ENCODE data around the gene SCMH1.

SCMH1 gene

DNA sequence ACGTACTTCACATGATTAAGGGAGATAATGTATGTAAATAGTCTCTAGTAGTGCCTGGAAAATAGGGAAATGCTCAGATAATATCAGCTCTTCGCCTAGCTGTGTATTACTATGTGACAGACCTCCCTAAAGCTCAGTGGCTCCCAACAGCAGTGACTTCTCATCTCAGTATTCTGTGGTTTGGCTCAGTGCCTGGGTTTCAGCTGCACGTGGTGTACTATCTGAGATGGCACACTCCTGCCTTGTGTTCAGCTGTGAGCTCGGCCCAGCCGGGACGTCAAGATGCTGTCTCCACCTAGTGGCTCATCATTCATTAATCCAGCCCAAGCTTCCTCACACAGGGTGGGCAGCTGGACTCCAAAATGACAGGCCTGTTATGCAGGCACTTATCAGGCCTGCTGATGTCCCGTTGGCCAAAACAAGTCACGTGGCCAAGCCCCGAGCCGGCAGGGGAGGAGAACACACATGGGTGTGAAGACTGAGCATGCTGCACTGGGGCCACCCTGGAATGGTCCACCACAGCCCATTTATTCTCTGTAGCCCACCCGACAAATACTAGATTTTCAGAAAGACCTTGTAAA is 238.4 kb downstream of the SCMH1 start:
- Histone ChIP-seq H3K27ac (ENCODE audit: low read depth, low read length) (no peak overlapping the region), H2BK120ac (ENCODE audit: low read depth, low read length) (no peak overlapping the region), H3K4ac (ENCODE audit: low read depth, low read length) (no peak overlapping the region), H3K4me3 (ENCODE audit: low read length) (no peak overlapping the region), H3K79me1 (ENCODE audit: low read length) (peaks cover 2% of the 10 kb centered on the region), H3K36me3 (ENCODE audit: control insufficient read depth, insufficient read depth, low read length) (peaks cover 25% of the 10 kb centered on the region), H4K8ac (ENCODE audit: low read depth, low read length) (no peak overlapping the region), H3K18ac (ENCODE audit: low read length) (no peak overlapping the region), H4K5ac (ENCODE audit: low read length) (no peak overlapping the region), H3K79me2 (ENCODE audit: control insufficient read depth, insufficient read depth, low read length) (peaks cover under 1% of the 10 kb centered on the region), H3K56ac (ENCODE audit: low read length) (no peak overlapping the region), H3K4me1 (ENCODE audit: control insufficient read depth, low read depth, low read length) (no peaks in the 10 kb centered on the region), H3K23ac (ENCODE audit: low read length) (no peak overlapping the region), H2AK5ac (ENCODE audit: low read length) (no peak overlapping the region), H2BK15ac (replicated peaks; ENCODE audit: low read depth) (no peak overlapping the region), H3K9ac (ENCODE audit: low read length) (no peak overlapping the region), H3K4me2 (ENCODE audit: low read length) (no peak overlapping the region), H2BK5ac (ENCODE audit: low read length) (no peak overlapping the region), H3K27me3 (ENCODE audit: insufficient read depth, low read length, poor library complexity) (no peaks in the 10 kb centered on the region)
- no CpG with 5 or more reads among the region's 11 CpGs for WGBS (ENCODE audit: extremely low coverage, insufficient coverage, low lambda C conversion rate)
- DNase-seq, result peak; percentile 87

DNA sequence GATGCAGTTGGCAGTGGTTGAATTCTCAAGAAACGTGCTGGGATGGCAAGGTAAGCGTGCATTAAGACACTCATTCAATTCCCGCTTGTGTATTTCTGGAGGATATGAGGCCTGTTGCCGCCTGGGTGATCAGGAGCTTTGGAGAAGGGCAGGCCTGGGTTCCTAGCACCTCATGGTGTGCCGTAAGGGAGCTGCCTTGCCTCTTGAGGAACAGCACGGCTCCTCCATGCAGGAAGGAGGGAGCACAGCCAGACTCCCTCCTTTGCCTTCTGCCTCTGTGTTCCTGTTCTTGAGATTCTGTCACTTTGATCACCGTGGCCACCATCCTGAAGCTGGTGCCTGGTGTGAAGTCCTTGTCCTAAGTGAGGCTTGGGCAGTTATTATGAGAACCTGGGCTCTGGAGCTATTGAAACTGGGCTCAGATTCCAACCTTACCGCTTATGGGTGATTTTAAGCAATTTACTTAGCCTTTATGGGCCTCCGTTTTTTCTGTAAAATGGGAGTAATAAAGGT is 238.9 kb downstream of the SCMH1 start:
- no peak overlapping the region for H4K8ac ChIP-seq (ENCODE audit: low read depth, low read length)
- H3K23ac ChIP-seq (ENCODE audit: low read length), result no peak overlapping the region
- H2BK5ac ChIP-seq (ENCODE audit: low read length), result no peak overlapping the region
- H3K4me1 ChIP-seq (ENCODE audit: control insufficient read depth, low read depth, low read length), result no peaks in the 10 kb centered on the region
- H3K4me2 ChIP-seq (ENCODE audit: low read length), result no peak overlapping the region
- no peak overlapping the region for H2AK5ac ChIP-seq (ENCODE audit: low read length)
- H3K9ac ChIP-seq (ENCODE audit: low read length), result no peak overlapping the region
- peaks cover 1% of the 10 kb centered on the region for H3K79me2 ChIP-seq (ENCODE audit: control insufficient read depth, insufficient read depth, low read length)
- no peak for DNase-seq
- H2BK120ac ChIP-seq (ENCODE audit: low read depth, low read length), result no peak overlapping the region
- H3K79me1 ChIP-seq (ENCODE audit: low read length), result peaks cover 5% of the 10 kb centered on the region
- H2BK15ac ChIP-seq (replicated peaks; ENCODE audit: low read depth), result no peak overlapping the region
- WGBS (ENCODE audit: extremely low coverage, insufficient coverage, low lambda C conversion rate), result no CpG with 5 or more reads among the region's 9 CpGs
- no peak overlapping the region for H3K4ac ChIP-seq (ENCODE audit: low read depth, low read length)
- H3K27me3 ChIP-seq (ENCODE audit: insufficient read depth, low read length, poor library complexity), result no peaks in the 10 kb centered on the region
- no peak overlapping the region for H3K4me3 ChIP-seq (ENCODE audit: low read length)
- H3K18ac ChIP-seq (ENCODE audit: low read length), result no peak overlapping the region
- no peak overlapping the region for H3K56ac ChIP-seq (ENCODE audit: low read length)
- no peak overlapping the region for H4K5ac ChIP-seq (ENCODE audit: low read length)
- H3K27ac ChIP-seq (ENCODE audit: low read depth, low read length), result no peak overlapping the region
- peaks cover 24% of the 10 kb centered on the region for H3K36me3 ChIP-seq (ENCODE audit: control insufficient read depth, insufficient read depth, low read length)

DNA sequence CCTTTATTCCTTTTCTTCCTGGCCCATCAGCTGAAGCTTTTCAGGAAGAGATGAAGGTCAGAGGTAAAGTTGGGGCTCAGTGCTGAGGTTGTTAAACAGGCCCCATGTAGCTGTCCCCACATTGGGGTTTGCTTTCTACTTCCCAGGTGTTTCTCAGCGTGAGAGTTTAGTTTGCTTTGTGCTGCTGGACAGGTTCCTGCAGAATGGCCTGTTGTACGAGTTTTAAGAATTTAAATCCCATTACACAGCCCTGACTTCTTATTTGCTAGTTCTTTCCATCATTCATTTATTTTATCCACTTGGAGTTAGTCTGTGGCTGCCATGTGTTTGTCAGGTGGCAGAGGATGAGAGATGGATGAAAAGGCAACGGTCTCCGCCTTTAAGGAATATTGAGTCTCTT is 243.4 kb downstream of the SCMH1 start:
- Histone ChIP-seq H3K4ac (ENCODE audit: low read depth, low read length) (no peak overlapping the region), H2AK5ac (ENCODE audit: low read length) (no peak overlapping the region), H3K79me2 (ENCODE audit: control insufficient read depth, insufficient read depth, low read length) (peaks cover 4% of the 10 kb centered on the region), H4K8ac (ENCODE audit: low read depth, low read length) (no peak overlapping the region), H3K4me1 (ENCODE audit: control insufficient read depth, low read depth, low read length) (no peaks in the 10 kb centered on the region), H3K36me3 (ENCODE audit: control insufficient read depth, insufficient read depth, low read length) (peaks cover 26% of the 10 kb centered on the region), H3K9ac (ENCODE audit: low read length) (no peak overlapping the region), H3K27me3 (ENCODE audit: insufficient read depth, low read length, poor library complexity) (no peaks in the 10 kb centered on the region), H2BK120ac (ENCODE audit: low read depth, low read length) (no peak overlapping the region), H3K27ac (ENCODE audit: low read depth, low read length) (no peak overlapping the region), H3K23ac (ENCODE audit: low read length) (no peak overlapping the region), H3K4me2 (ENCODE audit: low read length) (no peak overlapping the region), H3K18ac (ENCODE audit: low read length) (no peak overlapping the region), H3K56ac (ENCODE audit: low read length) (no peak overlapping the region), H3K4me3 (ENCODE audit: low read length) (no peak overlapping the region), H2BK15ac (replicated peaks; ENCODE audit: low read depth) (no peak overlapping the region), H4K5ac (ENCODE audit: low read length) (no peak overlapping the region), H2BK5ac (ENCODE audit: low read length) (no peak overlapping the region), H3K79me1 (ENCODE audit: low read length) (peaks cover 8% of the 10 kb centered on the region)
- WGBS (ENCODE audit: extremely low coverage, insufficient coverage, low lambda C conversion rate), result no CpG with 5 or more reads among the region's 4 CpGs
- no peak for DNase-seq

DNA sequence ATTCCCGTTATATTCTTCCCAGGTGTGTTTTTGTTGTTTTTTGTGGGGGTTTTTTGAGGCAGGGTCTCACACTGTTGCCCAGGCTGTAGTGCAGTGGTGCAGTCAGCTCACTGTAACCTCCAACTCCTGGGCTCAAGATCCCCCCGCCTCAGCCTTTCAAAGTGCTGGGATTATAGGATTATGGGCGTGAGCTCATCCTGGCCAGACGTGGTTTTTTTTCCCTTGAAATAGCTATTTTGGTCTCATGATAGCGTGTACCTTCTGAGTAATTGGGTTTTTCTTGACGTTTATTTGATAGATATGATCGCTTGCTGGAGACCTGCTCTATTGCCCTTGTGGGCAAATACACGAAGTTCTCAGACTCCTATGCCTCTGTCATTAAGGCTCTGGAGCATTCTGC is 245.0 kb downstream of the SCMH1 start:
- H3K4me2 ChIP-seq (ENCODE audit: low read length), result no peak overlapping the region
- no peak overlapping the region for H2BK120ac ChIP-seq (ENCODE audit: low read depth, low read length)
- H4K5ac ChIP-seq (ENCODE audit: low read length), result no peak overlapping the region
- no peak overlapping the region for H3K9ac ChIP-seq (ENCODE audit: low read length)
- H3K79me2 ChIP-seq (ENCODE audit: control insufficient read depth, insufficient read depth, low read length), result peaks cover 4% of the 10 kb centered on the region
- H2BK5ac ChIP-seq (ENCODE audit: low read length), result no peak overlapping the region
- H3K36me3 ChIP-seq (ENCODE audit: control insufficient read depth, insufficient read depth, low read length), result peaks cover 27% of the 10 kb centered on the region
- no peak overlapping the region for H3K4ac ChIP-seq (ENCODE audit: low read depth, low read length)
- H4K8ac ChIP-seq (ENCODE audit: low read depth, low read length), result no peak overlapping the region
- no peaks in the 10 kb centered on the region for H3K4me1 ChIP-seq (ENCODE audit: control insufficient read depth, low read depth, low read length)
- DNase-seq, result no peak
- H3K27me3 ChIP-seq (ENCODE audit: insufficient read depth, low read length, poor library complexity), result no peaks in the 10 kb centered on the region
- no peak overlapping the region for H3K4me3 ChIP-seq (ENCODE audit: low read length)
- H2BK15ac ChIP-seq (replicated peaks; ENCODE audit: low read depth), result no peak overlapping the region
- H3K27ac ChIP-seq (ENCODE audit: low read depth, low read length), result no peak overlapping the region
- H2AK5ac ChIP-seq (ENCODE audit: low read length), result no peak overlapping the region
- no peak overlapping the region for H3K56ac ChIP-seq (ENCODE audit: low read length)
- peaks cover 8% of the 10 kb centered on the region for H3K79me1 ChIP-seq (ENCODE audit: low read length)
- WGBS (ENCODE audit: extremely low coverage, insufficient coverage, low lambda C conversion rate), result no CpG with 5 or more reads among the region's 8 CpGs
- H3K18ac ChIP-seq (ENCODE audit: low read length), result no peak overlapping the region
- H3K23ac ChIP-seq (ENCODE audit: low read length), result no peak overlapping the region

DNA sequence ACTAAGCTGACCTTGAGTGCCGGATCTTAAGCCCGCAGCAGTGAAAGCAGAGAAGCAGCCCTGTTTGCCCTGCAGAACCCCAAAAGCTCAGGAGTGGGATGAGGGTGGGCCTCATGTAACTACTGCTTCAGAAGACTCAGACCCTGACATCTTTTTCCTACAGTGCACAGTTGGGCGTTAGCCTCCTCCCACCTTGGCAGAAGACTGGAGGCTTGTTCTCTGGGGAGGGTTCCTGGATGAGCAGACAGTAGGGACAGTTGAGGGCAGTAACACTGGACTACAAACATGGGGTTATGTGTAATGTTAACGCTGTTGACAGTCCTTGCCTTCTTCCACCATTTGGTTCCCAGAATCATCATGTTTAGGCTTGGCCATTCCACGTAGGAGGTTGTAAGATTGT is 253.0 kb downstream of the SCMH1 start:
- no peak overlapping the region for H2BK5ac ChIP-seq (ENCODE audit: low read length)
- no peak overlapping the region for H3K56ac ChIP-seq (ENCODE audit: low read length)
- no peak overlapping the region for H3K4me3 ChIP-seq (ENCODE audit: low read length)
- H2BK15ac ChIP-seq (replicated peaks; ENCODE audit: low read depth), result no peak overlapping the region
- no peak overlapping the region for H3K4me2 ChIP-seq (ENCODE audit: low read length)
- H3K27ac ChIP-seq (ENCODE audit: low read depth, low read length), result no peak overlapping the region
- no peak overlapping the region for H2BK120ac ChIP-seq (ENCODE audit: low read depth, low read length)
- no peak for DNase-seq
- no peak overlapping the region for H3K23ac ChIP-seq (ENCODE audit: low read length)
- no CpG with 5 or more reads among the region's 5 CpGs for WGBS (ENCODE audit: extremely low coverage, insufficient coverage, low lambda C conversion rate)
- H4K8ac ChIP-seq (ENCODE audit: low read depth, low read length), result no peak overlapping the region
- H3K4ac ChIP-seq (ENCODE audit: low read depth, low read length), result no peak overlapping the region
- peaks cover 28% of the 10 kb centered on the region for H3K36me3 ChIP-seq (ENCODE audit: control insufficient read depth, insufficient read depth, low read length)
- no peaks in the 10 kb centered on the region for H3K27me3 ChIP-seq (ENCODE audit: insufficient read depth, low read length, poor library complexity)
- no peak overlapping the region for H2AK5ac ChIP-seq (ENCODE audit: low read length)
- peaks cover 1% of the 10 kb centered on the region for H3K4me1 ChIP-seq (ENCODE audit: control insufficient read depth, low read depth, low read length)
- H3K9ac ChIP-seq (ENCODE audit: low read length), result no peak overlapping the region
- H3K18ac ChIP-seq (ENCODE audit: low read length), result no peak overlapping the region
- H3K79me2 ChIP-seq (ENCODE audit: control insufficient read depth, insufficient read depth, low read length), result peaks cover 6% of the 10 kb centered on the region
- H3K79me1 ChIP-seq (ENCODE audit: low read length), result peaks cover 18% of the 10 kb centered on the region
- no peak overlapping the region for H4K5ac ChIP-seq (ENCODE audit: low read length)

DNA sequence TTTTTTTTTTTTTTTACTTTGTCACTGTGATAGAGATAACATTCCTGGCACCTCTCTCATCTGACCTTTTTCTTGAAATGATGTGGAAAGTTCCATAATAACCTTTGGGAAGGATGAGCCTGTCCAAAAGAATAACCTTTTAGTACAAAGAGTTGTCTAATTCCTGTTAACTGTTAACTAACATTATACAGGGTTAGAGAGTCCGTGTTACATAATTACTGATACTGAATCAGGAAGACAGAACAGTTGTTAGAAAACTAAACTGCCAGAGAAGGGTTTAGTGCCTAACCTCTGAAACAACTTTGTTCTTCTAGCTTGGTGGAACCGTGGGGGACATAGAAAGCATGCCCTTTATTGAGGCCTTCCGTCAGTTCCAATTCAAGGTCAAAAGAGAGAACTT is 253.8 kb downstream of the SCMH1 start:
- Histone ChIP-seq H3K4me1 (ENCODE audit: control insufficient read depth, low read depth, low read length) (peaks cover 1% of the 10 kb centered on the region), H2BK15ac (replicated peaks; ENCODE audit: low read depth) (no peak overlapping the region), H3K79me2 (ENCODE audit: control insufficient read depth, insufficient read depth, low read length) (peaks cover 11% of the 10 kb centered on the region), H3K4ac (ENCODE audit: low read depth, low read length) (no peak overlapping the region), H3K9ac (ENCODE audit: low read length) (no peak overlapping the region), H3K56ac (ENCODE audit: low read length) (no peak overlapping the region), H3K27me3 (ENCODE audit: insufficient read depth, low read length, poor library complexity) (no peaks in the 10 kb centered on the region), H2AK5ac (ENCODE audit: low read length) (no peak overlapping the region), H2BK5ac (ENCODE audit: low read length) (no peak overlapping the region), H4K5ac (ENCODE audit: low read length) (no peak overlapping the region), H3K4me2 (ENCODE audit: low read length) (no peak overlapping the region), H2BK120ac (ENCODE audit: low read depth, low read length) (no peak overlapping the region), H3K18ac (ENCODE audit: low read length) (no peak overlapping the region), H3K27ac (ENCODE audit: low read depth, low read length) (no peak overlapping the region), H3K23ac (ENCODE audit: low read length) (no peak overlapping the region), H3K36me3 (ENCODE audit: control insufficient read depth, insufficient read depth, low read length) (peaks cover 28% of the 10 kb centered on the region), H3K4me3 (ENCODE audit: low read length) (no peak overlapping the region), H4K8ac (ENCODE audit: low read depth, low read length) (no peak overlapping the region), H3K79me1 (ENCODE audit: low read length) (peaks cover 18% of the 10 kb centered on the region)
- no CpG with 5 or more reads among the region's 3 CpGs for WGBS (ENCODE audit: extremely low coverage, insufficient coverage, low lambda C conversion rate)
- no peak for DNase-seq

Measured in mesendoderm (in vitro differentiated cells).